Thoracic aorta (tissue), 2 donors: Measurements from ENCODE around the gene HMX2. TPM values are rescaled to one million over a fixed set of nuclear protein-coding genes. Genes with fewer than 3 reads are reported as not detected.

Source experiments
- ATAC-seq: fragments of 150-250 bp; one replicate; pipeline ENCODE4 v1.8.0; 2017; ENCODE audit warnings: low read depth; ENCODE audit not compliant: insufficient number of reproducible peaks, low FRiP score
- DNase-seq: peaks from one replicate; pipeline ENCODE4 v3.0.0-alpha.2; 2020; ENCODE audit warnings: low spot score
- H3K27ac ChIP-seq, 2 donors: fragments of 200-600 bp; sonication (generic); 1 replicate in 1 of 2; 2 replicates in 1 of 2; pipeline ENCODE4 v1.5.1; 2016; ENCODE audit warnings: mild to moderate bottlenecking in 2 of 2, moderate library complexity in 2 of 2
- H3K27me3 ChIP-seq: fragments of 200-600 bp; sonication (generic); replicated peaks from 2 replicates; pipeline ENCODE4 v1.6.0; 2016; ENCODE audit warnings: mild to moderate bottlenecking; ENCODE audit not compliant: insufficient read depth
- H3K36me3 ChIP-seq: fragments of 200-600 bp; sonication (generic); one replicate; pipeline ENCODE4 v1.5.1; 2016
- H3K4me1 ChIP-seq, 2 donors: fragments of 200-600 bp; sonication (generic); 1 replicate in 1 of 2; 2 replicates in 1 of 2; pipeline versions ENCODE4 v1.5.1 to v1.6.0; 2016; ENCODE audit warnings: low read depth in 2 of 2, mild to moderate bottlenecking in 1 of 2; ENCODE audit not compliant: control insufficient read depth in 1 of 2
- H3K4me3 ChIP-seq: fragments of 200-600 bp; sonication (generic); 2 replicates; pipeline ENCODE4 v1.5.1; 2016; ENCODE audit warnings: mild to moderate bottlenecking
- H3K9me3 ChIP-seq: fragments of 200-600 bp; sonication (generic); 2 replicates; pipeline ENCODE4 v1.5.1; 2016
- CTCF ChIP-seq: fragments of 200-600 bp; sonication (generic); IDR thresholded peaks from one replicate; pipeline ENCODE4 v1.5.1; 2019; ENCODE audit warnings: antibody characterized with exemption
- total RNA-seq, 2 donors: library from RNA; depleted of rRNA; stranded (reverse); fragments of >200 nt; gene quantifications; one replicate each; pipeline versions ENCODE4 v1.1.0 to v1.2.3, GENCODE V29; 2016

Gene HMX2
- total RNA-seq, 2 donors from 2014 or later = not detected

GRCh38 chr10:123135415-123136141, 12.4 kb upstream of the HMX2 start, which contains the start of gene HMX3:
Gene HMX3 (plus strand): TSS chr10:123135970. CDS start chr10:123136051, 81 bp downstream.
- Histone ChIP-seq H3K9me3 (no peaks in the 10 kb centered on the region), H3K4me1 (peaks cover 23 to 44% of the 10 kb centered on the region in 2 donors), H3K4me3 (peak within 1 kb of the TSS; percentile 68), H3K36me3 (no peaks in the 10 kb centered on the region), H3K27me3 (peaks cover 41% of the 10 kb centered on the region), H3K27ac (no peak within 1 kb of the TSS)
- TF ChIP-seq CTCF = no peak
- ATAC-seq = no peak
- DNase-seq = no peak

- DNase-seq = no peak
- Histone ChIP-seq H3K9me3 (no peaks in the 10 kb centered on the region), H3K27me3 (peaks cover 49% of the 10 kb centered on the region), H3K27ac (no peak overlapping the region), H3K4me1 (peaks cover 23 to 44% of the 10 kb centered on the region in 2 donors), H3K36me3 (no peaks in the 10 kb centered on the region), H3K4me3 (peak overlapping the region; percentile 68)
- TF ChIP-seq CTCF = no peak
- ATAC-seq = no peak
Measured at GRCh38 chr10:123136221-123136805, 11.6 kb upstream of the HMX2 start.

GRCh38 chr10:123136806-123137642, 10.9 kb upstream of the HMX2 start:
- Histone ChIP-seq H3K4me3 (peak overlapping the region; percentile 68), H3K27ac (no peak overlapping the region), H3K4me1 (peaks cover 23 to 44% of the 10 kb centered on the region in 2 donors), H3K27me3 (peaks cover 54% of the 10 kb centered on the region), H3K9me3 (no peaks in the 10 kb centered on the region), H3K36me3 (no peaks in the 10 kb centered on the region)
- DNase-seq = no peak
- no peak for ATAC-seq
- TF ChIP-seq CTCF = no peak

- Histone ChIP-seq H3K4me1 (peaks cover 23 to 40% of the 10 kb centered on the region in 2 donors), H3K27me3 (peaks cover 63% of the 10 kb centered on the region), H3K36me3 (no peaks in the 10 kb centered on the region), H3K27ac (no peak overlapping the region), H3K4me3 (no peak overlapping the region), H3K9me3 (no peaks in the 10 kb centered on the region)
- ATAC-seq (no peak), DNase-seq (no peak)
- TF ChIP-seq CTCF = no peak
Measured at GRCh38 chr10:123139165-123139520, 8.8 kb upstream of the HMX2 start.
